ENCODE results near the gene VWA7.

The VWA7 gene

GRCh38 chr6:31778999-31779885, 2.1 kb upstream of the VWA7 start:
- in situ Hi-C loops (cut with MboI; ENCODE audit: low sequenced_read_pairs): no loop called here

GRCh38 chr6:31778193-31778592, 1.1 kb upstream of the VWA7 start:
- in situ Hi-C loops (cut with MboI; ENCODE audit: low sequenced_read_pairs): no loop called here

- in situ Hi-C loops (cut with MboI; ENCODE audit: low sequenced_read_pairs): no loop called here
Observed at GRCh38 chr6:31777667-31778050, 531 bp upstream of the VWA7 start.

GRCh38 chr6:31776485-31776988, 591 bp downstream of the VWA7 start:
- in situ Hi-C loops (cut with MboI; ENCODE audit: low sequenced_read_pairs): no loop called here

- in situ Hi-C loops (cut with MboI; ENCODE audit: low sequenced_read_pairs): no loop called here
Observed at GRCh38 chr6:31775633-31776484, 1.3 kb downstream of the VWA7 start.

GRCh38 chr6:31775184-31775583, 1.9 kb downstream of the VWA7 start:
- in situ Hi-C loops (cut with MboI; ENCODE audit: low sequenced_read_pairs): no loop called here

- in situ Hi-C loops (cut with MboI; ENCODE audit: low sequenced_read_pairs): no loop called here
Observed at GRCh38 chr6:31771992-31772358, 5.2 kb downstream of the VWA7 start.

GRCh38 chr6:31770860-31771259, 6.3 kb downstream of the VWA7 start:
- in situ Hi-C loops (cut with MboI; ENCODE audit: low sequenced_read_pairs): no loop called here

GRCh38 chr6:31769684-31770371, 7.3 kb downstream of the VWA7 start:
- in situ Hi-C loops (cut with MboI; ENCODE audit: low sequenced_read_pairs): no loop called here

- in situ Hi-C loops (cut with MboI; ENCODE audit: low sequenced_read_pairs): no loop called here
Observed at GRCh38 chr6:31768363-31769257, 8.5 kb downstream of the VWA7 start.

- in situ Hi-C loops (cut with MboI; ENCODE audit: low sequenced_read_pairs): no loop called here
Observed at GRCh38 chr6:31767096-31767645, 10.0 kb downstream of the VWA7 start.

- in situ Hi-C loops (cut with MboI; ENCODE audit: low sequenced_read_pairs): no loop called here
Observed at GRCh38 chr6:31765910-31766794, 11.0 kb downstream of the VWA7 start.

GRCh38 chr6:31765559-31765909, 11.6 kb downstream of the VWA7 start:
- in situ Hi-C loops (cut with MboI; ENCODE audit: low sequenced_read_pairs): no loop called here

- in situ Hi-C loops (cut with MboI; ENCODE audit: low sequenced_read_pairs): no loop called here
Observed at GRCh38 chr6:31764198-31764597, 12.9 kb downstream of the VWA7 start.

- in situ Hi-C loops (cut with MboI; ENCODE audit: low sequenced_read_pairs): no loop called here
Observed at GRCh38 chr6:31763619-31763940, 13.5 kb downstream of the VWA7 start.

- in situ Hi-C loops (cut with MboI; ENCODE audit: low sequenced_read_pairs): no loop called here
Observed at GRCh38 chr6:31762878-31763618, 14.1 kb downstream of the VWA7 start.

- in situ Hi-C loops (cut with MboI; ENCODE audit: low sequenced_read_pairs): no loop called here
Observed at GRCh38 chr6:31762356-31762755, 14.8 kb downstream of the VWA7 start, which contains the start of gene SAPCD1. Gene SAPCD1, plus strand, starts transcription at chr6:31762656. Its CDS starts 399 bp downstream, at chr6:31763055.

- in situ Hi-C loops (cut with MboI; ENCODE audit: low sequenced_read_pairs): no loop called here
Observed at GRCh38 chr6:31761343-31761742, 15.8 kb downstream of the VWA7 start.
